GM19043 (cell line): ENCODE measurements around the gene WDR83.
A peak's percentile ranks its signal among the peaks of the same experiment; 100 is the strongest.
"Not testable (repeated sequence)": the region's sequence is repeated elsewhere in the genome, so short reads cannot be mapped to it uniquely, and the experiment has no call there.

Experiments used
- ATAC-seq: cut with Tn5 transposase; IDR thresholded peaks from one replicate; pipeline ENCODE4 v1.9.1; 2021; ENCODE audit warnings: low read depth; ENCODE audit not compliant: unreplicated experiment

The WDR83 gene

DNA sequence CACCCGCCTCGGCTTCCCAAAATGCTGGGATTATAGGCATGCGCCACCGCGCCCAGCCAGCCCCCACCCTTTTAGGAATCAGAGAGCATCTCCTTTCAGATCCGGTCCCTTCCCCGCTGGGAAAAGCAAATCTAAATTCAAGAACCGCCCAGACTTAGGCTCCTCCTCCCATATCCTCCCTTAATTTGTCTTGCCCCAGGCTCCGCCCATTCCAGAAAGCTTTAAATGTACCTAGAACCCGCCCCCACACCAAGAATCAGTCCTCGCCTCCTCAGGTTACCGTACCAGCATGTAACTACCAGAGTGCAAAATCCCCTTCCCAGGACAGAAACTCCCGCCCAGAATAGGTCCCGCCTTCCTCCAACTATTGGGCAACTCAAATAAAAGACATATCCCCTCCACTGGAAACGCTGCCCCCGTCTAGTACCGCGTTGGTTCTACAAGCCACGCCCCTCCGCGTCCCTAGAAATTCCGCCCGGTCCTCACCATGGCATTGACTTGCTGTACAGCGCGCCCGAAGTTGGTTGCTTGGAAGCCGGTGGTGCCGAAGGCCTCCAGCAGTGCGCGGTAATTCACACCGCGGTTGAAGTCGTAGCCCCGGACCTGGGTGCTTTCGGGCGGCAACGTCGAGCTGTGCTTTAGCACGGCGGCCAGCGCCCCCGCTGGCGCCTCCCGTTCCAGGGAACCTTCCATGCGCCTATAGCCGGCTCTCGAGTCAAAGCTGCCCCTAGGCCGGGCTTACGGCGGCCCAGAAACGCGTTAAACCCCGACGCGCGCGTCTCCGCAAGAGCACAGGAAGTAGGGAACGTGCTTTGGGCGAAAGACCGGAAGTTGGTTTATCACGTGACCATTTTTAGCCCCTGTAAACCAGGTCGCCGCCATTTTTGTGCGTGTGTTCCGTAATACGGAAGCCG, 14.7 kb downstream of the WDR83 start, which contains the start of gene DHPS:
Gene DHPS, minus strand, starts transcription at position 807 of the 914 bp plus-strand sequence. Its CDS starts 114 bp downstream, at position 693.
- ATAC-seq, result peak; percentile 61

DNA sequence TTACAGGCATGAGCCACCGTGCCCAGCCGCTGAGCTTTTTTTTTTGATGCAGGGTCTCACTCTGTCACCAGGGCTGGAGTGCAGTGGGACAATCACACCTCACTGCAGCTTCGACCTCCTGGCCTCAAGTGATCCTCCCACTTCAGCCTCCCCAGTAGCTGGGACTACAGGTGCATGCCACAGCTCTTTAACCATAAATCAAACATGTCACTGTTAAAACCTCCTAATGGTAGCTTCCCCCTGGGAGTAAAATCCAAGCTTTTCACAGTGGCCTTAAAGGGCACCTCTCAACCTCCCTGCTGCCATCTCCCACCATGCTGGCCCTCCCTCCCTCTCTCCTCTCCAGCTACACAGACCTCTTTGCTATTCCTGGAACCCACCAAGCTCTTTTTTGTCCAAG, 19.2 kb downstream of the WDR83 start:
- no peak for ATAC-seq

DNA sequence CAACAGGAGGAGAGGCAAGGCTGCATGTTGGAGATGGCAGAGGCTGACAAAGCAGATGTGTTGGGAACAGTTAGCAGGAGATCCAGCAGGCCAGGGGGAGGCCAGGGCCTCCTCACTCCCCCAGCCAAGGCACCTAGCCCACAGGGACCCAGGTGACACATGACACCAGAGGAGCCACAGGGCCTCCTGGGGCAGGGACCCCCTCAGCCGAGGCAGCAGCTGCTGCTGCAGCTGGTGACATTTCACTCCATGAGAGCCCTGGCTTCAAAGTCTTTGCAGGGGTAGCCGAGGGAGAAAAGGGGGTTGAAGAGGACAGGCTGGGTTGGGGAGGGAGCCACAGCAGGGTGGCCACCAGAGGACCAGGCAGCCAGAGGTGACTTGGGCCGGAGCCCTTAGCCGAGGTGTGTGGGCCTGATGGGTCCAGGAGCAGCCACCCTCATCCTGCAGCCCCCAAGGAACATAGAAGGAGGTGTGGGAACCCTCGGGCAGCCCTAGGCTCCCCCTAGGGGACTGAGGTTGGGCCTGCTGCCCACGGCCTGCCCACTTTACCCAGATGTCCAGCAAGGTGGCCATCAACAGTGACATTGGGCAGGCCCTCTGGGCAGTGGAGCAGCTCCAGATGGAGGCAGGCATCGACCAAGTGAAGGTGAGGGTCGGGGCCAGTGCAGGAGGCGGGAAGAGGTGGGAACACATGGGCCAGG, 21.0 kb downstream of the WDR83 start, which contains the start of gene GNG14:
Gene GNG14, plus strand, starts transcription at position 503 of the 701 bp plus-strand sequence. Its CDS starts 51 bp downstream, at position 554.
- ATAC-seq, result no peak

DNA sequence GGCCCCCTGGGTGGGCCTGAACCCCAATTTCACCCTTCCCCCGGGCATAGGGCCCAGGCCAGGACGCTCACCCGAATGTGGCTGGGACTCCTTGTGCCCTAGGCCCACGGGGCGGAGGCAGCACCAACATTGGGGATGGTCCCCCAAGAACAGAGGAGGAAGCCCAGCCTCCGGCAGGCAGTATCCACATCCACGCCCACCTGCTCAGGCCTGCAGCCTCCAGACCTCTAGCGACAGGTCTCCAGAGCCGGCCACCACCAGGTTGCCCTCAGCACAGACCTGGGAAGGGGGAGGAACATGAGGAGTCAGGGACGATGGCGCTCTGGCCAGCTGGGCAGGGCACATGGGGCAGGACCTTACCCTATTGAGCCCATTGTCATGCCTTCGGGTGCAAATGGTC, 22.4 kb downstream of the WDR83 start:
- ATAC-seq, result no peak

DNA sequence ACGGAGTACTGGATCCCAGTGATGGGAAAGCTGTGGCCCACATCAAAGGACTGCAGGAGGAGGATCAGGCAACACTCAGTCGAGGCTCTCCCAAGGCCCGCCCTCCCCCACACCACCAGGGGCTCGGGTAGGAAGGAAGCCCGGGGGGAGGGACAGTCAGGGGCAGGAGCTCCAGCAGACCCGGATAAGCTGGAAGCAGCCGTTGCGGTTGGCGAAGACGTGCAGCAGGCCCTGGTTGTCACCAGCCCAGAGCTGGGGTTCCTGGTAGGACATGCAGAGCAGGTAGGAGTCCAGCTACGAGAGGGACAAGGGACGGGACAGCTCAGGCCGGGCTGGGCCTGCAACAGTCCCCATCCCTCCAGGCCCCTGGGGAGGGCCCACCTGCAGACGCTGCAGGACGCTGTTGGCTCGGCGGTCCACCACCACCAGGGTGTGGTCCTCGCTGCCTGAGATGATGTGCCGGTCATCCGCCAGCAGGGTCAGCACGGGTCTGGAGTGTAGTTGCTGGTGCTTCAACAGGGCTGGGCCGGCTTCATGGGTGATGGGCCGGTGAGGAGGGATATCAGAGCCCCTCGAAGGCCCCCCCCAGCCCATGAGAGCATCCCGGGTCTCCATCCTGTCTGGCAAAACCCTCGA, 23.1 kb downstream of the WDR83 start:
- no peak for ATAC-seq

DNA sequence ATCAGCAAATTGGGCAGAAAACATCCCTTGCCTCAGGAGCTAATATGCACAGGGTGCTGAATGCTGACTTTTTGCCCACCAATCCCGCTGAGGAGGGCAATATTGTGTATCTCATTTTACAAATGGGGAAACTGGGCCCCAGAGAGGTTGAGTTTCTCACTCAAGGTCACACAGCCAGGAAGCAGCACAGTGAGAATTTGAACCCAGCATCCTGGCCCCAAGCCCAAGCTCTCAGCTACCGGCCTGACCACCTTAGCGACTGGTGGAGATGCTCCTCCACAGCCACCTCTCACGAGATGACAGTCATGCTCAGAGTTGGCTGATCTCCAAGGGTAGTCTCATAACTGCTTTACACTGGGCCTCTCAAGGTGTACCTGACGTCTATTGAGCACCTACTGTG, 26.4 kb downstream of the WDR83 start:
- no peak for ATAC-seq

DNA sequence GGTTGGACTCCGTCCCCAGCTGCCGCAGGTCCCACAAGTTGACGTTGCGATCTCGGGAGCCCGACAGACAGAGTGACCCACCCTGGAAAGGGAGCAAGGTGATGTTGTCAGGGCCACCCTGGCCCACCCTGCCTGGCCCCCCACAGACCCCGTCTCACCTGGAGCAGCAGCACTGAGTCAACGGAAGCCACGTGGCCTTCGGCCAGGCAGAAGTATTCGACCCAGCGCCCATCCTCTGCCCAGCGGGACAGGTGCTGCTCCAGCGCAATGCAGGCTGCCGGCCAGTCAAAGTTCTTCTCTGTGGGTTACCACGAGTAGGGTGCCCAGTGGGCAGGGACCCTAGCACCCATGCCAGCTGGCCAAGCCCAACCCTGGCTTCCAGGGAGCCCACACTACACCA, 28.0 kb downstream of the WDR83 start:
- no peak for ATAC-seq

DNA sequence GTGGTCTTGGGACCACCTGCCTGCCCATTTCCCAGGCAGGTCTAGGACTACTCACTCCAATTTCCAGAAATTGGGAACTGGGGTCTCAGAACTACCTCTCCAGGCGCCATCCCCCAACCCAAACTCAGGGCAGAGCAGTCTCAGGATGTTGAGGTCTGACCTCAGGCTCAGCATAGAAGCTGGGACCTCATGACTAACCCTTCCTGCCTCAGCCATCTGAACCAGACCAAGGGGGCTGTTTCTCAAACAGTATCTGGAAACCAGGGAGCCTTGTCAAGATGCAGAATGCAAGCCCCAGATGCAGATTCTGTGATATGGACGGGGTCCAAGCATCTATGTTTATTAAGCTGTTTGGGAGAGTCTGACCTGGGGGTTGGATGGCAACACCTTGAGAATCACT, 28.5 kb downstream of the WDR83 start:
- ATAC-seq, result no peak

DNA sequence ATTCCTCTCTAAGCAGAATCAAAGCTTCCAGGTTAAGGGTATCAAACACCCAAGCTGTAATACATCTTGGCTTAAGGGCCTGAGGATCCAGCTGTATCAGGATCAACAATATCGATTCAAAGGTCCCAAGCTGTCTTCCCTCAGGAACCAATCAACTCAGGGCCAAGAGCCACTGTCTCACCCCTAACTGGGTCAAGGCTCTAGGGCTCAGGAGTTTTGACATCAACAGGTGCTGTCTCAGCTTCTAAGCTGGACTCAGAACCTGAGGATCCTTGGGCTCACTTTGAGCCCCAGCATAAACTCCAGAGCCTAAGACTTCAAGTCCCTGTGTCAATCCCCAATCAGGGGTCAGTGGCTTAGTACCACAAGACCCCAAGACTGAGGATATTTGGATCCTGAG, 28.9 kb downstream of the WDR83 start:
- ATAC-seq, result no peak

DNA sequence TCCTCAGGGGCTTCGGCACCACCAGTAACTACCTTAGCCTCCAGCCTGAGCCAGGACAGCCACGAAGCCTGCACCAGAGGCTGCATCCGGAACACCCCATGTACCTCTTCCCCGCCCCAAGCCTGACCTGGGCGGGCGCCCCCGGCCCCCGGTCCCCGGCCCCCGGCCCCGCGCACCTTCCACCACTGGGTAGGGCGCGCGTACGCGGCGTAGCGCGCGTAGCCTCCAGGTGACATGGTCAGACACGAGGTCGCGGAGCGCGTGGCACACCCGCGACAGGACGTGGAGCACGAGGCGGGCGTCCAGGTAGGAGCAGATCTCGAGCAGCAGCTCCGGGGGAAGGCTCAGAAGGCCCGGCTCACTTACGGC, 29.4 kb downstream of the WDR83 start:
- no peak for ATAC-seq

DNA sequence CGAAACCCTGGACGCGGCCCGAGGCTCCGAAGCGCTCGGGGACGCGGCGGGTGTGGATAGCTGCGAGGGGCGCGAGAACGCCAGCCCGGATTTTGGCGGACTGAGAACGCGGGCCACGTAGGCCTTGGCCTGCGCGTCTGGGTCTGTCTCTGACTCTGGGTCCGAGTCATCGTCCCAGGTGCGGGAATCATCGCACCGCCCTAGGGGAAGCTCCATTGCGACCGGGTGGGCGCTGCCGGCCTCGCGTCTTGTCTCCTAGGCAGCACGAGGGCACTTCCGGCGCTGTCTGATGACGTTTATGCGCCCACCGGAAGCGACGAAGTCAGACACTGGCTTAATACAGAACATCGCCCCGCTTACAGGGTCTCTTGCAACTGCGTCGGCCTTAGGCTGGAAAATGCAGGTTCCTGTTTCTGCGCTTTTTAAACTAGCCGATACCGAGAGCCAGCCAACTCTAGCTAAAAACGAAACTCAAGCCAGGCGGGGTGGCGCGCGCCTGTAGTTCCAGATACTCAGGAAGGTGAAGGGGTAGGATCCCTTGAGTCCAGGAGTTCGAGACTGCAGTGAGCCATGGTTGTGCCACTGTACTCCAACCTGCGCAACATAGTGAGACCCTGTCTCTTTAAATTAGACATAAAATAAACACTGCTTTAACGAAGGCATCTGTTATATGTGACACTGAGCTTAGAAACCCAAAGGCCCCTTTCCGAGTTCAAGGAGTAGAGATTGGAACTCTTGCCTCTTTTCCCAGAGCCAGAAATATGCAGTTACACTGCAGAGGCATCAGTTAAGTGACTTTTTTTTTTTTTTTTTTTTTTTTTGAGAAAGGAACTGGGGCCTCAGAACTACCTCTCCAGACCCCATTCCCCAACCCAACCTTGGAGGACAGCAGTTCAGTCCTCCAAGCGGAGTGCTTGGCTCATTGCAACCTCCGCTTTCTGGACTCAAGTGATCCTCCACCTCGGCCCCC, 30.0 kb downstream of the WDR83 start, which contains the start of gene FBXW9:
Gene FBXW9, minus strand, starts transcription at position 266 of the 970 bp plus-strand sequence. Its CDS starts 50 bp downstream, at position 216.
- peak; percentile 75 for ATAC-seq

DNA sequence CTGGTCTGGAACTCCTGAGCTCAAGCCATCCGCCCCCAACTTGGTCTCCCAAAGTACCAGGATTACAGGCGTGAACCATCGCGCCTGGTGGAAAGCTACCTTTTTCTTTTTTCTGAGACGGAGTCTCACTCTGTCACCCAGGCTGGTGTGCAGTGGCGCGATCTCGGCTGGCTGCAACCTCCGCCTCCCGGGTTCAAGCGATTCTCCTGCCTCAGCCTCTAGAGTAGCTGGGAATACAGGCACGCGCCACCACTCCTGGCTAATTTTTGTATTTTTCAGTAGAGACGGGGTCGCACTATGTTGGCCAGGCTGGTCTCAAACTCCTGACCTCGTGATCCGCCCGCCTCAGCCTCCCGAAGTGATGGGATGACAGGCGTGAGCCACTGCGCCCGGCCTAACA, 30.8 kb downstream of the WDR83 start:
- ATAC-seq, result not testable (repeated sequence)

DNA sequence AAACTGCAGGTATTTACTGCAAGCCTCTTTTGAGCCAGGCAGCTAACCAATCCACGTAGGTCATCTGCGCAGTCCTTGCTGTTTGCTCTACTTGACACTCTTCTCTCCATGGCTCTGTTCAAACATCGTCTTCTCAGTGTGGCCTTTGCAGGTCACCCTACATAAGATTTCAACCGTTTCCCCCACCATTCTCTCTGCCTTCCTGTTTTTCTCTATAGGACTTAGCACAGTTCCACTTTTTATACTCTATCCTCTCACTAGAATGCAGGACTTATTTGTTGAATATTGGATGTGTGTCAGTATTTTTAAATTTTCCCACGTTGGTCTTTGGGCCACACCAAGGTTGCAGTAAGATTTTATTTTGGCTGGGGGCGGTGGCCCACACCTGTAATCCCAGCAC, 31.5 kb downstream of the WDR83 start:
- ATAC-seq, result no peak

DNA sequence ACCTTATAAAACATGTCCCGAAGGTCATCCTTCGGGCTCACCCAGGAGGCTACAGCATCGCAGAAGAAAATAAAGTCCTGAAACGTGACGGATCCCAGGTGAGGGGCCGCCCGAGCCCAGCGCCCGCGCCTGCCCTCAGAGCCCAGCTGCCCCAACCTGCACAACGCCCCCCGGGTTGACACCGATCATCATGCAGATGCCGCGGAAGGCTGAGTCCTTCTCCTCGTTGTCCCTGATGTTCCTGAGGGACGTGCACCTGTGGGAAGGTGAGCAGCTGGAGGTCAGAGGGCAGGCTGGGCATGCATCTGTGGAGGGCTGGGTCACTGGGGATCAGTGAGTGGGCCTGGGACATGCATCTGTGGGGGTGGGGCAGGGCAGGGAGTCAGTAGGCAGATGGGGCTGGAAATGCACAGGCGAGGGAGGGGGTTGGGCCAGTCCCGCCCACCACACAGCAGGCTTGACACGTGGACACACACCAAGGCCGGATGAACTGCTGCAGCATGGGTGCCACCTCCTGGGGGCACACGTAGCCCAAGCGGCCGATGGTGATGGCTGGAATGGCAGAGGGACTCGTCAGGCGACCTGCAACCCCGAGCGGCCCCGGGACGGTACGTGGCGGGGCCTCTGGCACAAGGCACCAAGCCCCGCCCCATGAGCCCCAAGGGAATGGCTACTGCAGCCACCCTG, 35.1 kb downstream of the WDR83 start:
- no peak for ATAC-seq

DNA sequence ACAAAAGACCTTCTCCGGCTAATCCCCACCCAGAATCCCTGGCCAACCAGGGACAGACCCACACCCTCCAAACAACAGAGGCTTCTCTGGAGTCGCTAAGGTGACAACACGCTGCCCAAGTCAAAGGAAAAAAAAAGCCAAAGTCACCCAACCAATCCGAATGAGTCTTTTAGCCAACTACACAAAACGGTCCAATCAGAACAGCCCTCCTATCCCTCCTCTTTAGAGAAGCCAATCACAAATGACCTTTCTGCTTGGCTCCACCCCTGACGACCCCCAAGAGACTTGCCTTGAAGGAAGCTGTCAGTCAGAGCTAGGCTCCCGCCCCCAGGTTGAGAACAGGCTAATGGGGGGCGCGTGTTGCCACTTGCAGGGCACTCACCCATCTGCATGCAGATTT, 36.4 kb downstream of the WDR83 start:
- no peak for ATAC-seq

DNA sequence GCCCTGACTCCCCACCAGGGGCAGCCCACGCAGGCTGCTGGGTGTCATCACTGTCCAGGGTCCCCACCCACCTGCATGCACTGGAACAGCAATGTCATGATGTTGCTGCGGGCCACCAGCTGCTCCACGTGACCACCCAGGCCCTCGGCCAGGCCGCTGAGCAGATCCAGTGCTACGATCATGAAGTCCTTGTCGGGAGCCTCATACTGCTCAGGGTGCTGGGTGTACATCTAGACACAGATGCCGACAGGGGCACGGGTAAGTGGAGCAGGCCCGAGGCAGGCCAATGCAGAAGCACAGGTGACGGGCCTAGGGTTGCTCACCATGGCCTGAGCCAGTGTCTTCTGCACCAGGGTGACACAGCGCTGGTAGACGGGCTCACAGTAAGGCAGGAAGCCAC, 38.6 kb downstream of the WDR83 start:
- no peak for ATAC-seq

DNA sequence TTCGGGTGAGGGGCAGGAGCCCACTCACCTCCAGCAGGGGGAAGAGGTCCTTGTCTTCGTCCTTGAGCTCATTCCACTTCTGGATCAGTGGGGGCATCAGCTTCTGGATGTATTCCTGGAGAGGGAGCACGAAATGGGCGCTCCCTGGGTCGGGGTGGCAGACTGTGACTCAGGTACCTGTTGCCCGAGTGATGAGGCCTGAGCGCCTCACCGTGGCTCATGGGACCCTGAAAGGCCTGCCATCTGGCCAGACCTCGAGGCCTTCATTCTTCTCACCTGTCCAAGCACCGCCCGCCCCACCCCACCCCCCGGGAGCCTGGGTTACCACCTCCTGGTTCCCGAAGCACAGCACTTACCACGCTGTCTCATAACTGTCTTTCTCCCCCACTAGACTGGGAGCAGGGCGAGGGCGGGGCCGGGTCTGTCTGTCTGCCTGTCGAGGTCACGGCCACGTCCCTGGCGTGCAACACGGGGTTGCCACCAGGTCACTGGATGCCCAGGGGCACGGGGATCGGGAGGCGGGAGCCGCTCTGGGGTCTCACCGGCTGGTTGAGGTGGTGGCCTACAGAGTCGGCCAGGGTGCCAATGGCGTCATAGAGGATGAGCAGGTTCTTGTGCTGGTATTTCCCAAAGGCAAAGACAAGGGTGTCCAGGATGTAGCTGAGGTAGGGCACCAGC, 39.2 kb downstream of the WDR83 start:
- no peak for ATAC-seq

DNA sequence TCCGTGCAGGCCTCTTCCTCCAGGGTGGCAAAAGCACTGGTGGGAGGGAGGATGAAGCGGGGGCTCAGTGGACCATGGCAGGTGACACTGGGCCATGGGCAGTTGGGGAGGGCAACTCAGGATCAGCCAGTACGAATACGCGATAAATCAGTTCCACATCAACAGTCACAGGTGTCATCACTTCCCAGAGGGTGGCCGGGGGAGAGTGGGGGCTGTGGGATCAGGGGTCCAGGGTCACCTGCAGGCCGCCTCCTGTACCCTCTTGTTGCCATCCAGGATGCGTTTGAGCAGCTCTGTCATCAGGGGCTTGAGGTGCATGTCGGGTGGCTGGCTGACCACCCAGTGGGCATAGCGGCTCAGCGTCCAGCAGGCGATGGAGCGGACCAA, 39.7 kb downstream of the WDR83 start:
- ATAC-seq, result no peak

DNA sequence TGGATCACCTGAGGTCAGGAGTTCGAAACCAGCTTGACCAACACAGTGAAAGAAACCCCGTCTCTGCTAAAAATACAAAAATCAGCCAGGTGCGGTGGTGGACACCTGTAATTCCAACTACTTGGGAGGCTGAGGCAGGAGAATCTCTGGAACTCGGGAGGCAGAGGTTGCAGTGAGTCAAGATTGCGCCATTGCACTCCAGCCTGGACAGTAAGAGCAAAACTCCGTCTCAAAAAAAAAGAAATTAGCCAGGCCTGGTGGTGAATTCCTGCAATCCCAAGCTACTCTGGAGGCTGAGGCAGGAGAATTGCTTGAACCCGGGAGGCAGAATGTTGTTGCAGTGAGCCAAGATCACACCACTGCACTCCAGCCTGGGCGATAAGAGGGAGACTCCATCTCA, 42.0 kb downstream of the WDR83 start:
- no peak for ATAC-seq
